ENCODE data around the gene EPHX1.
"Not testable (repeated sequence)": the region's sequence is repeated elsewhere in the genome, so short reads cannot be mapped to it uniquely, and the experiment has no call there.

EPHX1 gene

DNA sequence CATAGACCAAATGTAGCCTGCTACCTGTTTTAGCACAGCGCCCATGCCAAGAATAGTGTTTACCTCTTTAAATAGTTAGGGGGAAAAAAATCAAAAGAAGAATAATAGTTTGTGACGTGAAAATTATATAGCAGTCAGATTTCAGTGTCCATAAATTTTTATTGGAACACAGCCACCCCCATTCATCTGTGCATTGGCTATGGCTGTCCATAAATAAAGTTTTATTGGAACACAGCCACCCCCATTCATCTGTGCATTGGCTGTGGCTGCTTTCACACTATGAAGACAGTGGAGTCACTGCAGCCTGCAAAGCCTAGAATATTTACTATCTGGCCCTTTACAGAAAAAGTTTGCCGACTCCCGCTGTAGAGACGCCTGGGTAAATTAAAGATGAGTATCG lies 20.9 kb downstream of the EPHX1 start:
- TF ChIP-seq ZFX (IDR thresholded peaks at IDR 0.05; ENCODE audit: borderline replicate concordance) = no peak
- TF ChIP-seq, protein P1, sequence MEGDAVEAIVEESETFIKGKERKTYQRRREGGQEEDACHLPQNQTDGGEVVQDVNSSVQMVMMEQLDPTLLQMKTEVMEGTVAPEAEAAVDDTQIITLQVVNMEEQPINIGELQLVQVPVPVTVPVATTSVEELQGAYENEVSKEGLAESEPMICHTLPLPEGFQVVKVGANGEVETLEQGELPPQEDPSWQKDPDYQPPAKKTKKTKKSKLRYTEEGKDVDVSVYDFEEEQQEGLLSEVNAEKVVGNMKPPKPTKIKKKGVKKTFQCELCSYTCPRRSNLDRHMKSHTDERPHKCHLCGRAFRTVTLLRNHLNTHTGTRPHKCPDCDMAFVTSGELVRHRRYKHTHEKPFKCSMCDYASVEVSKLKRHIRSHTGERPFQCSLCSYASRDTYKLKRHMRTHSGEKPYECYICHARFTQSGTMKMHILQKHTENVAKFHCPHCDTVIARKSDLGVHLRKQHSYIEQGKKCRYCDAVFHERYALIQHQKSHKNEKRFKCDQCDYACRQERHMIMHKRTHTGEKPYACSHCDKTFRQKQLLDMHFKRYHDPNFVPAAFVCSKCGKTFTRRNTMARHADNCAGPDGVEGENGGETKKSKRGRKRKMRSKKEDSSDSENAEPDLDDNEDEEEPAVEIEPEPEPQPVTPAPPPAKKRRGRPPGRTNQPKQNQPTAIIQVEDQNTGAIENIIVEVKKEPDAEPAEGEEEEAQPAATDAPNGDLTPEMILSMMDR (IDR thresholded peaks at IDR 0.05) = no peak

DNA sequence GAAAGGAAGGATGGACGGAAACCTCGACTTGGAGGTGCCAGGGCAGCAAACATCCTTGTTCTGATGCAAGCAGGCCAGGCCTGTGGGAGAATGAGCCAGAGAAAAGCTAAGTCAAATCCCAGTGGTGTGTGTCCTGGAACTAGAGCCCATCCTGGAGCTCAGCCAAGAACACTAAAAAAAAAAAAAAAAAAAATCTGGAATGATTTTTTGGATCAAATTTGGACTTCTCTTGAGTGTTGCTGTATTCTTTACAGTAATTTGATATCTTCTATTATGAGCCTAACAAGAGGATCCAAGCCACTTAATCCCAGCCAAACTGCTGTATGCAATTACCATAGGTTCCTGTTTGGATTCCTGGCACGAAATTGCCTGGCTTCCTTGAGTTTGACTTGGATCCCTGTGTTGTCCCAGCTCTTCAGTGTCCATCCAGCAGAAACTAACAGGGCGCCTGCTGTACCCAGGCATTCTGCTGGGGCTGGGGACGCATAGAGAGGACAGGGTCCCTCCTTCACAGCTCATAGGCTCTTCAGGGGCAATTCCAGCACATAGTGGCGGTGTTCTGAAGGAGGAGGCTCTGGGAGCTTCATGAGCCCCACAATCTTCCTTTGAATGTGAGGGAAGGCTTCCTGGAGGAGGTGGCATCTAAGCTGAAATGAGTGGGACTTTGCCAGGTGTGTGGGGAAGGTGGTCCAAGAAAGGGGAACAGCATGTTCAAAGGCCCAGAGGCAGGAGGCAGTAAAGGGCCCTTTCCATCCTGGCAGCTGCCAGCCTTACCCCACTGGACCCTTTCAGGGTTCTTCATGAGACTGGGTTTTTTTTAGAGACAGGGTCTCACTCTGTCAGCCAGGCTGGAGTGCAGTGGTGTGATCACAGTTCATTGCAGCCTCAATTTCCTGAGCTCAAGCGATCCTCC lies 24.7 kb downstream of the EPHX1 start:
- H3K27ac ChIP-seq = peak overlapping the region; percentile 65
- TF ChIP-seq, protein P1 (IDR thresholded peaks at IDR 0.05) = no peak
- no peak for TF ChIP-seq ZFX (IDR thresholded peaks at IDR 0.05; ENCODE audit: borderline replicate concordance)

More for the DNA sequence above, 20.9 kb downstream of the EPHX1 start:
- H3K27ac ChIP-seq = no peak overlapping the region

DNA sequence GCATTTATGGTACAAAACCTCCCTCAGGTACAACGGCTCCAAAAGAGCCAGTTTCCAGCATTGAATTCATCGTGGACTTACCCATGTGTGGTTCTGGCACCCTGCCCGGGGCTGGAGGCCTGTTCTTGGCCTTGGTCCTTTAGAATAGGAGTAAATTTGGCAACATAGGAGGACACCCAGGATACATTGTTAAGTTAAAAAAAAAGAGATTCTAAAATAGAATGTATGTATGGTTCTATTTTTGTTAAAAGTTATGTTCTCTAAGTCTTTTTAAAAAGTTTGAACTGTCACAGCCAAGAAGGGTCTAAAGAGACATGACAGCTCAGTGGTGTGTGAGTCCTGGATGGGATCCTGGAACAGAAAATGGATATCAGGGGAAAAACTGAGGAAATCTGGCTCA lies 25.9 kb downstream of the EPHX1 start:
- TF ChIP-seq, protein P1 (IDR thresholded peaks at IDR 0.05) = no peak
- TF ChIP-seq ZFX (IDR thresholded peaks at IDR 0.05; ENCODE audit: borderline replicate concordance) = no peak
- no peak overlapping the region for H3K27ac ChIP-seq

DNA sequence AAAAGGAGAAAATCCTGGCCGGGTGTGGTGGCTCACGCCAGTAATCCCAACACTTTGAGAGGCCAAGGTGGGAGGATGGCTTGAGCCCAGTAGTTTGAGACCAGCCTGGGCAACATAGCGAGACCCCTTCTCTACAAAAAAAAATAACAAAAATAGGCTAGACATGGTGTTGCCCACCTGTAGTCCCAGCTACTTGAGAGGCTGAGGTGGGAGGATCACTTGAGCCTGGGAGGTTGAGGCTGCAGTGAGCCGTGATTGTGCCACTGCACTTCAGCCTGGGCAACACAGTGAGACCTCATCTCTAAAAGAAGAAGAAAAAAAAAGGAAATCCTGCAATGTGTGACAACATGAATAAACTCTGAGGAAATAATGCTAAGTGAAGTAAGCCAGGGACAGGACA lies 26.4 kb downstream of the EPHX1 start:
- H3K27ac ChIP-seq = not testable (repeated sequence)

DNA sequence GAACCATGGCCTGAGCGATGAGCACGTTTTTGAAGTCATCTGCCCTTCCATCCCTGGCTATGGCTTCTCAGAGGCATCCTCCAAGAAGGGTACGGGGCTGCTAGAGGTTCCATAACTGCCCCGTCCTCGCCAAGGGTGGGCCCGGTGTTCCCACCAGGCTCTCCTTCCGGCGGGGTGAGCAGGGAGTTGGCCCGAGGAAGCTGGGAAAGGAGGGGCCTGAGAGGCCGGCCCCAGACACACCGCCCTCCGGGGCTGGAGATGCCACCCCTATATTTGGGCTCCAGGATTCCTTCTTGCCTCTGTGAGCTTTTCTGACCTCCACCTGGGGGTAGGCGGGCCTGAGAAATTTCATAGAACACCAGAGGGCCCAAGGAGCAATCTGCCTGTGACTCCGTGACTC lies 28.9 kb downstream of the EPHX1 start:
- no peak overlapping the region for H3K27ac ChIP-seq
- TF ChIP-seq, protein P1 (IDR thresholded peaks at IDR 0.05) = no peak
- TF ChIP-seq ZFX (IDR thresholded peaks at IDR 0.05; ENCODE audit: borderline replicate concordance) = no peak

DNA sequence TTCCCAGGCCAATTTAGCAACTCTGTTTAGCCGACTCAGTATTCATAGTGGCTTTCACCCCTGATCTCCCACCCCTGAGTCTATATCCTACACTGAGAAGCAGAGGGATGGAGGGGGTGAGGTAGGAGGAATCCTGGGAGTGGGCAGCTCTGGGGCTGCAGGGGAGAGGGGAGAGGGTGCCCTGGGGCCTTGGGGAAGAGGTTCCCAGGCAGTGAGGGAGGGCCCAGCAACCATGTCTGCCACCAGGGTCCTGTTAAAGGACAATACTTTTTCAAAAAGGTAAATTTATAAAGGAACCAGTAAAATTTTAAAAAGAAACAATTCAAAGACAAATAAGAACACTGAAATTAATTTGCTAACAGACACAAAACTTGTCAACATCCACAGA lies 30.3 kb downstream of the EPHX1 start:
- H3K27ac ChIP-seq = no peak overlapping the region
- TF ChIP-seq ZFX (IDR thresholded peaks at IDR 0.05; ENCODE audit: borderline replicate concordance) = no peak
- TF ChIP-seq, protein P1 (IDR thresholded peaks at IDR 0.05) = no peak

DNA sequence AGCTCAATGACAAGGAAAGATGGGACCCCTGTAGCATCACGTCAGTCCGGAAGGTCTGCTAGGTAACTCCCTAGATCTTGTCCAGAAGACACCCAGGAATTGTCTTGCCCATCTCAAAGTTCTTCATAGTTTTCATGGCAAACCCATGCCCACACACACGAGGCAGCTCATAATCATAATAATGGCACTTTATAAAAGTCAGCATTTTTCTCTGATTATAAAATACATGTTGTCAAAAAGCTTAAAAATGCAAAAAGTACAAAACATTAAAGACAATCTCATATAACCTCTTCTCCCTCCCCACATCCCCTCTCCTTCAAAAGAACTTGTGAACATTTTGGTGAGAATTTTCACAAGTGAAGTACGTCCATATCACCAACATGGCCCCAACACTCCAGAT lies 30.8 kb downstream of the EPHX1 start:
- TF ChIP-seq, protein P1 (IDR thresholded peaks at IDR 0.05) = no peak
- TF ChIP-seq ZFX (IDR thresholded peaks at IDR 0.05; ENCODE audit: borderline replicate concordance) = no peak
- H3K27ac ChIP-seq = no peak overlapping the region
